PC-3 (cell line): Measurements from ENCODE around the gene PWWP2B. TPM values are rescaled to one million over a fixed set of nuclear protein-coding genes. Genes with fewer than 3 reads are reported as not detected.
"Not testable (repeated sequence)": the region's sequence is repeated elsewhere in the genome, so short reads cannot be mapped to it uniquely, and the experiment has no call there.

Experiments used
- ATAC-seq: fragments of 200-7000 bp; cut with Tn5 transposase; 2 replicates; pipeline ENCODE4 v1.9.1; 2020; ENCODE audit warnings: mild to moderate bottlenecking, moderate library complexity
- BruUV-seq: library from RNA; stranded (reverse); fragments of 400-500 nt; replicated peaks from 2 replicates; lab custom pipeline; 2021; lab: Mats Ljungman, UMichigan
- CTCF ChIA-PET: fragments of 300-600 bp; sonication (Branson Sonifier 250); formaldehyde crosslinking; loops from one replicate; lab custom pipeline; 2022; ENCODE audit warnings: antibody characterized with exemption; lab: Charles Lee
- POLR2A ChIA-PET: fragments of 300-600 bp; sonication (Branson Sonifier 250); formaldehyde crosslinking; loops from one replicate; lab custom pipeline; 2022; ENCODE audit warnings: antibody characterized with exemption; ENCODE audit not compliant: unreplicated experiment; lab: Charles Lee
- DNase-seq: peaks from one replicate; pipeline ENCODE4 v3.0.0-alpha.2; 2015
- H2AFZ ChIP-seq: fragments of 300-600 bp; sonication (generic); 2 replicates; pipeline ENCODE4 v1.6.0; 2016; ENCODE audit warnings: antibody characterized with exemption, low read length
- H3F3A ChIP-seq: fragments of 300-600 bp; sonication (generic); one replicate; pipeline ENCODE4 v1.6.0; 2017; ENCODE audit warnings: antibody characterized with exemption, low read length, control low read depth, mild to moderate bottlenecking; ENCODE audit not compliant: unreplicated experiment
- H3K27ac ChIP-seq: fragments of 300-600 bp; sonication (generic); 2 replicates; pipeline ENCODE4 v1.5.1; 2016; ENCODE audit warnings: mild to moderate bottlenecking, low read length
- H3K27me3 ChIP-seq: fragments of 300-600 bp; sonication (generic); 2 replicates; pipeline ENCODE4 v1.6.1; 2016; ENCODE audit warnings: low read length, mixed read lengths
- H3K36me3 ChIP-seq: fragments of 300-600 bp; sonication (generic); 2 replicates; pipeline ENCODE4 v1.6.1; 2016; ENCODE audit warnings: low read depth, mixed run types, low read length, mixed read lengths
- H3K4me1 ChIP-seq: fragments of 300-600 bp; sonication (generic); 2 replicates; pipeline ENCODE4 v1.5.1; 2016; ENCODE audit warnings: low read length; ENCODE audit not compliant: insufficient read depth
- H3K4me2 ChIP-seq: fragments of 300-600 bp; sonication (generic); 2 replicates; pipeline ENCODE4 v1.6.0; 2016; ENCODE audit warnings: low read length
- H3K4me3 ChIP-seq: fragments of 300-600 bp; sonication (generic); 2 replicates; pipeline ENCODE4 v1.5.1; 2016; ENCODE audit warnings: mild to moderate bottlenecking, low read length, mixed read lengths
- H3K79me2 ChIP-seq: fragments of 300-600 bp; sonication (generic); 2 replicates; pipeline ENCODE4 v1.6.1; 2017; ENCODE audit warnings: low read length, mixed read lengths
- H3K9ac ChIP-seq: fragments of 300-600 bp; sonication (generic); 2 replicates; pipeline ENCODE4 v1.6.0; 2016; ENCODE audit warnings: mild to moderate bottlenecking, low read length
- H3K9me2 ChIP-seq: fragments of 300-600 bp; sonication (generic); replicated peaks from 2 replicates; pipeline ENCODE4 v1.6.1; 2016; ENCODE audit warnings: mixed run types, low read length, mixed read lengths
- H3K9me3 ChIP-seq: fragments of 300-600 bp; sonication (generic); 2 replicates; pipeline ENCODE4 v1.6.1; 2016; ENCODE audit warnings: low read length, mixed read lengths
- H4K20me1 ChIP-seq: fragments of 300-600 bp; sonication (generic); 2 replicates; pipeline ENCODE4 v1.6.1; 2016; ENCODE audit warnings: low read length, mixed read lengths
- EZH2 ChIP-seq: fragments of 300-600 bp; sonication (generic); IDR thresholded peaks from one replicate; pipeline ENCODE4 v1.6.1; 2017; ENCODE audit warnings: antibody characterized with exemption, mild to moderate bottlenecking, low read length; ENCODE audit not compliant: unreplicated experiment
- EZH2phosphoT487 ChIP-seq: fragments of 300-600 bp; sonication (generic); IDR thresholded peaks from 2 replicates; pipeline ENCODE4 v1.6.1; 2018; ENCODE audit warnings: mild to moderate bottlenecking, antibody characterized with exemption, low read length, borderline replicate concordance
- intact Hi-C: fragments of 100-400 bp; cut with micrococcal nuclease; formaldehyde crosslinking; loops from 2 replicates; pipeline ENCODE4 v1.9.0; 2023
- total RNA-seq: library from RNA; depleted of rRNA; stranded (reverse); fragments of >200 nt; gene quantifications from 2 replicates; pipeline ENCODE4 v1.2.3, GENCODE V29; 2014
- TF ChIP-seq, protein P1 (sequence below): fragments of 300-600 bp; sonication (generic); conservative IDR thresholded peaks from 2 replicates; pipeline ENCODE4 v1.5.1; 2017; ENCODE audit warnings: antibody characterized with exemption, low read depth, mild to moderate bottlenecking, low read length

PWWP2B gene
- total RNA-seq, 1 experiment from 2014 or later: 24.5 TPM

DNA sequence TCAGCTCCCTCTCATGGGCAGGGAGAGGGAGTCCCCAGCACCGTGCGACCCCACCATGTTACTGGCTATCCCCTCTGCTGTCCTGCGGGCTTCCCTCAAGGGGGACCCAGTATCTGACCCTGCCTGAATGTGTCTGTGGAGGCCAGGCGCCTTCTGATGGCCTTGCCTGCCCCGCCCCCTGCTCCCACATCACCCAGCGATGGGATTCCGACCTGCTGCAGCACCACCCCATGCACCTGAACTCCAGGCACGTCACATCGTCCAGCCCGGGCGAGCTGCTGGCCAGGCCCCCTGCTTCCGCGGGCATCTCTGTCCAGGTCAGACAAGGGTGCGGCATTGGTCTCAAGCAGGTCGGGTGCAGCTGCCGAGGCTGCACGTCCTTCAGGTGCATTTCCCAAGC lies 46.1 kb upstream of the PWWP2B start:
- DNase-seq (no peak), ATAC-seq (no peak)
- CTCF ChIA-PET: no interaction called here
- H3K9me2 ChIP-seq: no peaks in the 10 kb centered on the region
- no peaks in the 10 kb centered on the region for H3K36me3 ChIP-seq
- no peak overlapping the region for H3K27ac ChIP-seq
- intact Hi-C loops: no loop called here
- H3K9ac ChIP-seq: no peak overlapping the region
- no peaks in the 10 kb centered on the region for H3K4me1 ChIP-seq
- POLR2A ChIA-PET: no interaction called here
- no peak overlapping the region for H2AFZ ChIP-seq
- H3K27me3 ChIP-seq: no peaks in the 10 kb centered on the region
- TF ChIP-seq, protein P1, sequence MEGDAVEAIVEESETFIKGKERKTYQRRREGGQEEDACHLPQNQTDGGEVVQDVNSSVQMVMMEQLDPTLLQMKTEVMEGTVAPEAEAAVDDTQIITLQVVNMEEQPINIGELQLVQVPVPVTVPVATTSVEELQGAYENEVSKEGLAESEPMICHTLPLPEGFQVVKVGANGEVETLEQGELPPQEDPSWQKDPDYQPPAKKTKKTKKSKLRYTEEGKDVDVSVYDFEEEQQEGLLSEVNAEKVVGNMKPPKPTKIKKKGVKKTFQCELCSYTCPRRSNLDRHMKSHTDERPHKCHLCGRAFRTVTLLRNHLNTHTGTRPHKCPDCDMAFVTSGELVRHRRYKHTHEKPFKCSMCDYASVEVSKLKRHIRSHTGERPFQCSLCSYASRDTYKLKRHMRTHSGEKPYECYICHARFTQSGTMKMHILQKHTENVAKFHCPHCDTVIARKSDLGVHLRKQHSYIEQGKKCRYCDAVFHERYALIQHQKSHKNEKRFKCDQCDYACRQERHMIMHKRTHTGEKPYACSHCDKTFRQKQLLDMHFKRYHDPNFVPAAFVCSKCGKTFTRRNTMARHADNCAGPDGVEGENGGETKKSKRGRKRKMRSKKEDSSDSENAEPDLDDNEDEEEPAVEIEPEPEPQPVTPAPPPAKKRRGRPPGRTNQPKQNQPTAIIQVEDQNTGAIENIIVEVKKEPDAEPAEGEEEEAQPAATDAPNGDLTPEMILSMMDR: no peak
- H4K20me1 ChIP-seq: no peaks in the 10 kb centered on the region
- no peak overlapping the region for H3K4me3 ChIP-seq
- no peaks in the 10 kb centered on the region for H3K9me3 ChIP-seq
- H3F3A ChIP-seq: no peaks in the 10 kb centered on the region
- H3K79me2 ChIP-seq: no peaks in the 10 kb centered on the region
- BruUV-seq: no TSS peak
- no peak overlapping the region for H3K4me2 ChIP-seq

DNA sequence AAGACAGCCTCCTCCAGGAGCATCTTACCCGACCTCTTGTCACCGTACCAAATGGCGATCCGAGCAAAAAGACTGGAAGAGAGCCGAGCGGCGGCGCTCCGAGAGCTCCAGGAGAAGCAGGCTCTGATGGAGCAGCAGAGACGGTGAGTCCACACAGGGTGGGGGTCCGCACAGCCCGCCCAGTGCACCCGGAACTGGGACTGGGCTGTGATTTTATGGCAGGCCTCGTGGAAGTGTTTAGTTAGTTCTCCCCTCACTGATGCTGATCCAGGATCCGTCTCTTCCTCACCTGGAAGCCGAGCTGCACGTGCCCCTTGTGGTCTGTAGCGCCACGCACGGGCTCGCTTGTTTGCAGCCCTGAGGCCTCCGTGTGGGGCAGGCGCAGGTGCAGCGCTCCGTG lies 45.4 kb upstream of the PWWP2B start:
- intact Hi-C loops: no loop called here
- BruUV-seq: no TSS peak

DNA sequence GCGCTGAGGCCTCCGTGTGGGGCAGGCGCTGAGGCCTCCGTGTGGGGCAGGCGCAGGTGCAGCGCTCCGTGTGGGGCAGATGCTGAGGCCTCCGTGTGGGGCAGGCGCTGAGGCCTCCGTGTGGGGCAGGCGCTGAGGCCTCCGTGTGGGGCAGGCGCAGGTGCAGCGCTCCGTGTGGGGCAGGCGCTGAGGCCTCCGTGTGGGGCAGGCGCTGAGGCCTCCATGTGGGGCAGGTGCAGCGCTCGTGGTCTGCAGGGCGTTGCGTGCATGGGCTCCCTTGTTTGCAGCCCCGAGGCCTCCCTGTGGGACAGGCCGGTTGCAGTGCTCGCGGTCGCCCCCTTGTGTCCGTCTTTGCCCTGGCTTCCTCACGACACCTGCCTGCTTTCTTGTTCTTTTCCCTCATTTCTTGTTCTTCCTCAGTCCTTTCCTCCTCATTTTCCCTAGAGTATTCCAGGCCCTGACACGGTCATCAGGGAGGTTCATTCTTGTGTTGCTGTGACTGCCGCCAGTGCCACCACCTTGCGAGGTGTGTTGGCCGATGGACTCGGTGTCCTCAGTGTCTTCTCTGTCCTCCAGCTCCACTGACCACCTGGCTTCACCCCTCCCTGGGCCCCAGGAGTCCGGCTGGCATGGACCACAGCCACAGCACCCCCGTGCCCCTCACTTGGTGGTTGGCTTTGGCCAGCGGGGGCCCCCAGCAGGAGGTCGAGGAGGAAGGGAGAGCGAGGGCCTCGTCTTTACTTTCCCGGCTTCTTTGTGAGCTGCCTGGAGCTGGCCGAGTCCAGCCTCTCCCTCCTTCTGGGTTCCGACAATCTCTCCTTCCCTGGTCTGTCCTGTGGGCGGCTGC lies 44.3 kb upstream of the PWWP2B start:
- H3K9me3 ChIP-seq, H3K4me1 ChIP-seq, H3K4me2 ChIP-seq, H3F3A ChIP-seq, BruUV-seq, H3K9me2 ChIP-seq, H3K27me3 ChIP-seq, H4K20me1 ChIP-seq, H3K79me2 ChIP-seq, H3K9ac ChIP-seq, H3K36me3 ChIP-seq, H2AFZ ChIP-seq, CTCF ChIA-PET, H3K27ac ChIP-seq, POLR2A ChIA-PET, intact Hi-C loops, H3K4me3 ChIP-seq: not testable (repeated sequence)
- ATAC-seq (peak; percentile 76), DNase-seq (peak; percentile 46)
- TF ChIP-seq, protein P1: peak; percentile 59

More for the DNA sequence above, 45.4 kb upstream of the PWWP2B start:
- no peaks in the 10 kb centered on the region for H3K27me3 ChIP-seq
- no peaks in the 10 kb centered on the region for H3K9me2 ChIP-seq
- no peak for TF ChIP-seq EZH2phosphoT487
- TF ChIP-seq, protein P1: no peak
- no peak for TF ChIP-seq EZH2
- no peaks in the 10 kb centered on the region for H3K9me3 ChIP-seq
- ChIA-PET CTCF (no interaction called here), POLR2A (no interaction called here)
- no peak overlapping the region for H3K27ac ChIP-seq
- H3K9ac ChIP-seq: no peak overlapping the region
- H3K4me2 ChIP-seq: no peak overlapping the region
- H3K79me2 ChIP-seq: no peaks in the 10 kb centered on the region
- H3K36me3 ChIP-seq: no peaks in the 10 kb centered on the region
- no peak for ATAC-seq
- H2AFZ ChIP-seq: no peak overlapping the region
- DNase-seq: no peak
- no peaks in the 10 kb centered on the region for H3K4me1 ChIP-seq
- no peak overlapping the region for H3K4me3 ChIP-seq
- no peaks in the 10 kb centered on the region for H3F3A ChIP-seq
- H4K20me1 ChIP-seq: no peaks in the 10 kb centered on the region
